WTC11 (cell line): ENCODE results near the gene ACOXL. TPM values are rescaled to one million over a fixed set of nuclear protein-coding genes. Genes with fewer than 3 reads are reported as not detected.
A peak's percentile ranks its signal among the peaks of the same experiment; 100 is the strongest.

ENCODE experiments used
- CREB1 ChIP-seq: sonication (generic); formaldehyde crosslinking; IDR thresholded peaks from 2 replicates; pipeline ENCODE4 v1.8.0; 2023; ENCODE audit warnings: mild to moderate bottlenecking, missing genetic modification reagents
- NFYB ChIP-seq: sonication (generic); formaldehyde crosslinking; conservative IDR thresholded peaks from 2 replicates; pipeline ENCODE4 v1.8.0; 2022; ENCODE audit warnings: low read depth, missing genetic modification reagents
- NR3C1 ChIP-seq: sonication (generic); formaldehyde crosslinking; conservative IDR thresholded peaks from 2 replicates; pipeline ENCODE4 v1.8.1; 2023; ENCODE audit warnings: low read depth, mild to moderate bottlenecking, missing genetic modification reagents
- ZNF121 ChIP-seq: sonication (generic); formaldehyde crosslinking; IDR thresholded peaks from 2 replicates; pipeline ENCODE4 v1.8.0; 2023; ENCODE audit warnings: missing genetic modification reagents
- ZNF138 ChIP-seq: sonication (generic); formaldehyde crosslinking; conservative IDR thresholded peaks from 2 replicates; pipeline ENCODE4 v1.8.1; 2022; ENCODE audit warnings: mild to moderate bottlenecking, moderate library complexity, missing genetic modification reagents
- ZNF317 ChIP-seq: sonication (generic); formaldehyde crosslinking; IDR thresholded peaks from 2 replicates; pipeline ENCODE4 v1.8.1; 2023; ENCODE audit warnings: low read depth, mild to moderate bottlenecking, moderate library complexity, missing genetic modification reagents, borderline replicate concordance
- ZNF423 ChIP-seq: fragments of 250-450 bp; sonication (Bioruptor Pico); IDR thresholded peaks from 2 replicates; pipeline ENCODE4 v2.1.2; 2022; ENCODE audit warnings: mild to moderate bottlenecking, moderate library complexity
- total RNA-seq: library from RNA; stranded (reverse); gene quantifications from 3 replicates; pipeline ENCODE4 v1.2.3, GENCODE V29; 2021
- TF ChIP-seq, protein P1 (sequence below): sonication (generic); formaldehyde crosslinking; IDR thresholded peaks from 2 replicates; pipeline ENCODE4 v1.8.0; 2023; ENCODE audit warnings: missing genetic modification reagents, mild to moderate bottlenecking, borderline replicate concordance
- TF ChIP-seq, protein P2 (sequence below): sonication (generic); formaldehyde crosslinking; IDR thresholded peaks from 2 replicates; pipeline ENCODE4 v1.8.0; 2022; ENCODE audit warnings: missing genetic modification reagents
- TF ChIP-seq, protein P3 (sequence below): sonication (generic); formaldehyde crosslinking; IDR thresholded peaks from 2 replicates; pipeline ENCODE4 v1.8.1; 2023; ENCODE audit warnings: mild to moderate bottlenecking, missing genetic modification reagents
- TF ChIP-seq, protein P4 (sequence below): sonication (generic); formaldehyde crosslinking; conservative IDR thresholded peaks from 2 replicates; pipeline ENCODE4 v1.8.1; 2023; ENCODE audit warnings: mild to moderate bottlenecking, low read depth, missing genetic modification reagents, moderate library complexity
- TF ChIP-seq, protein P5 (sequence below): fragments of 250-450 bp; sonication (Bioruptor Pico); IDR thresholded peaks from 2 replicates; pipeline ENCODE4 v1.9.0; 2021; ENCODE audit warnings: mild to moderate bottlenecking
- TF ChIP-seq, protein P6 (sequence below): sonication (generic); formaldehyde crosslinking; IDR thresholded peaks from 2 replicates; pipeline ENCODE4 v1.8.1; 2022; ENCODE audit warnings: mild to moderate bottlenecking, missing genetic modification reagents, moderate library complexity, borderline replicate concordance
- TF ChIP-seq, protein P7 (sequence below): sonication (generic); formaldehyde crosslinking; IDR thresholded peaks from 2 replicates; pipeline ENCODE4 v1.8.0; 2022; ENCODE audit warnings: mild to moderate bottlenecking, missing genetic modification reagents

Gene ACOXL
- total RNA-seq, 1 experiment from 2014 or later = 14.9 TPM

DNA sequence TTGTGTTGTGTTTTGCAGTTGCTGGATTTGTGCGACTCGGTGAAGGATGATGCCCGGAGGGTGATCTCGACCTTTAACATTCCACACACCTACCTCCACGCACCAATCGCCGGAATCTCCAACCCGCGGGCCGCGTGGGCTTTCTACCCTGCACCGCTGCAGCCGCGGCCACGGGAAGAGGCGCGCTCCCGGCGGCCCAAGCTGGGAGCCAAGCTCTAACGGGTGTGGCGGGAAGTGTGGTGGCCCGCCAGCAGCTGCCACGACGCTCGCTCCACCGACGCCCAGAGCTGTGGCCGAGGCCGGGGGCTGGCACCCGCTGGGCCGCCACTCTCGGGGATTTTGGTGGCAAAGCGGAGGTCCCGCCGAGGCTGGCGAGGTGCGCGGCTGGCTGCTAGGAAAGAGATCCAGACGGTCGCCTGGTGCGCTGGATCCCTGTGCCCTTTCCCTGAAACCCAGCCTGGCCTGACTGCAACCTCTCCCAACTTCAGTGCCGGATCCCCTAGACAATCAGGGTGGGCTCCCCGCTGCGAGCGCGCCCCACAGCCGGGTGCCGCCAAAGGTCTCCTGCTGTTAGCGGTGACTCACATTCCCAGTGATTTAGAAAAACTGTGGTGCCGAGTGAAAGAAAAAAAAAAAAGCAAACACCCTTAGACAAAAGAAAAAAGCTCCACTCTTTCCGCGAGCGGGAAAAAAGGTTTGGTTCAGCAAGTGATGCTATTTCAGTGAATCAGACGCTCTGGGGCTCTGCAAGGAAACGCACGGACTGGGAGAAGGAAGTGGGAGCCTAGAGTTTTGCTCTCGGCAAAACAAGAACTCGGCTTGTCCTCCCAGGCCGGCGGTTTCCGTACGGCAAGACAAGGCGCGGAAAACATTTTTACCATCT lies 385.5 kb downstream of the ACOXL start (continued):
- TF ChIP-seq, protein P1, sequence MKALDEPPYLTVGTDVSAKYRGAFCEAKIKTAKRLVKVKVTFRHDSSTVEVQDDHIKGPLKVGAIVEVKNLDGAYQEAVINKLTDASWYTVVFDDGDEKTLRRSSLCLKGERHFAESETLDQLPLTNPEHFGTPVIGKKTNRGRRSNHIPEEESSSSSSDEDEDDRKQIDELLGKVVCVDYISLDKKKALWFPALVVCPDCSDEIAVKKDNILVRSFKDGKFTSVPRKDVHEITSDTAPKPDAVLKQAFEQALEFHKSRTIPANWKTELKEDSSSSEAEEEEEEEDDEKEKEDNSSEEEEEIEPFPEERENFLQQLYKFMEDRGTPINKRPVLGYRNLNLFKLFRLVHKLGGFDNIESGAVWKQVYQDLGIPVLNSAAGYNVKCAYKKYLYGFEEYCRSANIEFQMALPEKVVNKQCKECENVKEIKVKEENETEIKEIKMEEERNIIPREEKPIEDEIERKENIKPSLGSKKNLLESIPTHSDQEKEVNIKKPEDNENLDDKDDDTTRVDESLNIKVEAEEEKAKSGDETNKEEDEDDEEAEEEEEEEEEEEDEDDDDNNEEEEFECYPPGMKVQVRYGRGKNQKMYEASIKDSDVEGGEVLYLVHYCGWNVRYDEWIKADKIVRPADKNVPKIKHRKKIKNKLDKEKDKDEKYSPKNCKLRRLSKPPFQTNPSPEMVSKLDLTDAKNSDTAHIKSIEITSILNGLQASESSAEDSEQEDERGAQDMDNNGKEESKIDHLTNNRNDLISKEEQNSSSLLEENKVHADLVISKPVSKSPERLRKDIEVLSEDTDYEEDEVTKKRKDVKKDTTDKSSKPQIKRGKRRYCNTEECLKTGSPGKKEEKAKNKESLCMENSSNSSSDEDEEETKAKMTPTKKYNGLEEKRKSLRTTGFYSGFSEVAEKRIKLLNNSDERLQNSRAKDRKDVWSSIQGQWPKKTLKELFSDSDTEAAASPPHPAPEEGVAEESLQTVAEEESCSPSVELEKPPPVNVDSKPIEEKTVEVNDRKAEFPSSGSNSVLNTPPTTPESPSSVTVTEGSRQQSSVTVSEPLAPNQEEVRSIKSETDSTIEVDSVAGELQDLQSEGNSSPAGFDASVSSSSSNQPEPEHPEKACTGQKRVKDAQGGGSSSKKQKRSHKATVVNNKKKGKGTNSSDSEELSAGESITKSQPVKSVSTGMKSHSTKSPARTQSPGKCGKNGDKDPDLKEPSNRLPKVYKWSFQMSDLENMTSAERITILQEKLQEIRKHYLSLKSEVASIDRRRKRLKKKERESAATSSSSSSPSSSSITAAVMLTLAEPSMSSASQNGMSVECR (CRISPR knock-in tag) = 0 out of 2 replicates have a peak, but pooled peaks have one; percentile 35
- TF ChIP-seq, protein P2, sequence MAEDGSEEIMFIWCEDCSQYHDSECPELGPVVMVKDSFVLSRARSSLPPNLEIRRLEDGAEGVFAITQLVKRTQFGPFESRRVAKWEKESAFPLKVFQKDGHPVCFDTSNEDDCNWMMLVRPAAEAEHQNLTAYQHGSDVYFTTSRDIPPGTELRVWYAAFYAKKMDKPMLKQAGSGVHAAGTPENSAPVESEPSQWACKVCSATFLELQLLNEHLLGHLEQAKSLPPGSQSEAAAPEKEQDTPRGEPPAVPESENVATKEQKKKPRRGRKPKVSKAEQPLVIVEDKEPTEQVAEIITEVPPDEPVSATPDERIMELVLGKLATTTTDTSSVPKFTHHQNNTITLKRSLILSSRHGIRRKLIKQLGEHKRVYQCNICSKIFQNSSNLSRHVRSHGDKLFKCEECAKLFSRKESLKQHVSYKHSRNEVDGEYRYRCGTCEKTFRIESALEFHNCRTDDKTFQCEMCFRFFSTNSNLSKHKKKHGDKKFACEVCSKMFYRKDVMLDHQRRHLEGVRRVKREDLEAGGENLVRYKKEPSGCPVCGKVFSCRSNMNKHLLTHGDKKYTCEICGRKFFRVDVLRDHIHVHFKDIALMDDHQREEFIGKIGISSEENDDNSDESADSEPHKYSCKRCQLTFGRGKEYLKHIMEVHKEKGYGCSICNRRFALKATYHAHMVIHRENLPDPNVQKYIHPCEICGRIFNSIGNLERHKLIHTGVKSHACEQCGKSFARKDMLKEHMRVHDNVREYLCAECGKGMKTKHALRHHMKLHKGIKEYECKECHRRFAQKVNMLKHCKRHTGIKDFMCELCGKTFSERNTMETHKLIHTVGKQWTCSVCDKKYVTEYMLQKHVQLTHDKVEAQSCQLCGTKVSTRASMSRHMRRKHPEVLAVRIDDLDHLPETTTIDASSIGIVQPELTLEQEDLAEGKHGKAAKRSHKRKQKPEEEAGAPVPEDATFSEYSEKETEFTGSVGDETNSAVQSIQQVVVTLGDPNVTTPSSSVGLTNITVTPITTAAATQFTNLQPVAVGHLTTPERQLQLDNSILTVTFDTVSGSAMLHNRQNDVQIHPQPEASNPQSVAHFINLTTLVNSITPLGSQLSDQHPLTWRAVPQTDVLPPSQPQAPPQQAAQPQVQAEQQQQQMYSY (CRISPR knock-in tag) = no peak
- TF ChIP-seq, protein P3, sequence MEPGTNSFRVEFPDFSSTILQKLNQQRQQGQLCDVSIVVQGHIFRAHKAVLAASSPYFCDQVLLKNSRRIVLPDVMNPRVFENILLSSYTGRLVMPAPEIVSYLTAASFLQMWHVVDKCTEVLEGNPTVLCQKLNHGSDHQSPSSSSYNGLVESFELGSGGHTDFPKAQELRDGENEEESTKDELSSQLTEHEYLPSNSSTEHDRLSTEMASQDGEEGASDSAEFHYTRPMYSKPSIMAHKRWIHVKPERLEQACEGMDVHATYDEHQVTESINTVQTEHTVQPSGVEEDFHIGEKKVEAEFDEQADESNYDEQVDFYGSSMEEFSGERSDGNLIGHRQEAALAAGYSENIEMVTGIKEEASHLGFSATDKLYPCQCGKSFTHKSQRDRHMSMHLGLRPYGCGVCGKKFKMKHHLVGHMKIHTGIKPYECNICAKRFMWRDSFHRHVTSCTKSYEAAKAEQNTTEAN (CRISPR knock-in tag) = no peak
- no peak for TF ChIP-seq NFYB (CRISPR knock-in tag)
- TF ChIP-seq, protein P4, sequence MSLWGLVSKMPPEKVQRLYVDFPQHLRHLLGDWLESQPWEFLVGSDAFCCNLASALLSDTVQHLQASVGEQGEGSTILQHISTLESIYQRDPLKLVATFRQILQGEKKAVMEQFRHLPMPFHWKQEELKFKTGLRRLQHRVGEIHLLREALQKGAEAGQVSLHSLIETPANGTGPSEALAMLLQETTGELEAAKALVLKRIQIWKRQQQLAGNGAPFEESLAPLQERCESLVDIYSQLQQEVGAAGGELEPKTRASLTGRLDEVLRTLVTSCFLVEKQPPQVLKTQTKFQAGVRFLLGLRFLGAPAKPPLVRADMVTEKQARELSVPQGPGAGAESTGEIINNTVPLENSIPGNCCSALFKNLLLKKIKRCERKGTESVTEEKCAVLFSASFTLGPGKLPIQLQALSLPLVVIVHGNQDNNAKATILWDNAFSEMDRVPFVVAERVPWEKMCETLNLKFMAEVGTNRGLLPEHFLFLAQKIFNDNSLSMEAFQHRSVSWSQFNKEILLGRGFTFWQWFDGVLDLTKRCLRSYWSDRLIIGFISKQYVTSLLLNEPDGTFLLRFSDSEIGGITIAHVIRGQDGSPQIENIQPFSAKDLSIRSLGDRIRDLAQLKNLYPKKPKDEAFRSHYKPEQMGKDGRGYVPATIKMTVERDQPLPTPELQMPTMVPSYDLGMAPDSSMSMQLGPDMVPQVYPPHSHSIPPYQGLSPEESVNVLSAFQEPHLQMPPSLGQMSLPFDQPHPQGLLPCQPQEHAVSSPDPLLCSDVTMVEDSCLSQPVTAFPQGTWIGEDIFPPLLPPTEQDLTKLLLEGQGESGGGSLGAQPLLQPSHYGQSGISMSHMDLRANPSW (CRISPR knock-in tag) = no peak
- 0 out of 2 replicates have a peak, but pooled peaks have one; percentile 17 for TF ChIP-seq CREB1
- TF ChIP-seq ZNF138 (CRISPR knock-in tag) = no peak
- TF ChIP-seq, protein P5, sequence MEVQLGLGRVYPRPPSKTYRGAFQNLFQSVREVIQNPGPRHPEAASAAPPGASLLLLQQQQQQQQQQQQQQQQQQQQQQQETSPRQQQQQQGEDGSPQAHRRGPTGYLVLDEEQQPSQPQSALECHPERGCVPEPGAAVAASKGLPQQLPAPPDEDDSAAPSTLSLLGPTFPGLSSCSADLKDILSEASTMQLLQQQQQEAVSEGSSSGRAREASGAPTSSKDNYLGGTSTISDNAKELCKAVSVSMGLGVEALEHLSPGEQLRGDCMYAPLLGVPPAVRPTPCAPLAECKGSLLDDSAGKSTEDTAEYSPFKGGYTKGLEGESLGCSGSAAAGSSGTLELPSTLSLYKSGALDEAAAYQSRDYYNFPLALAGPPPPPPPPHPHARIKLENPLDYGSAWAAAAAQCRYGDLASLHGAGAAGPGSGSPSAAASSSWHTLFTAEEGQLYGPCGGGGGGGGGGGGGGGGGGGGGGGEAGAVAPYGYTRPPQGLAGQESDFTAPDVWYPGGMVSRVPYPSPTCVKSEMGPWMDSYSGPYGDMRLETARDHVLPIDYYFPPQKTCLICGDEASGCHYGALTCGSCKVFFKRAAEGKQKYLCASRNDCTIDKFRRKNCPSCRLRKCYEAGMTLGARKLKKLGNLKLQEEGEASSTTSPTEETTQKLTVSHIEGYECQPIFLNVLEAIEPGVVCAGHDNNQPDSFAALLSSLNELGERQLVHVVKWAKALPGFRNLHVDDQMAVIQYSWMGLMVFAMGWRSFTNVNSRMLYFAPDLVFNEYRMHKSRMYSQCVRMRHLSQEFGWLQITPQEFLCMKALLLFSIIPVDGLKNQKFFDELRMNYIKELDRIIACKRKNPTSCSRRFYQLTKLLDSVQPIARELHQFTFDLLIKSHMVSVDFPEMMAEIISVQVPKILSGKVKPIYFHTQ (CRISPR knock-in tag) = no peak
- TF ChIP-seq ZNF121 (CRISPR knock-in tag) = no peak
- TF ChIP-seq, protein P6, sequence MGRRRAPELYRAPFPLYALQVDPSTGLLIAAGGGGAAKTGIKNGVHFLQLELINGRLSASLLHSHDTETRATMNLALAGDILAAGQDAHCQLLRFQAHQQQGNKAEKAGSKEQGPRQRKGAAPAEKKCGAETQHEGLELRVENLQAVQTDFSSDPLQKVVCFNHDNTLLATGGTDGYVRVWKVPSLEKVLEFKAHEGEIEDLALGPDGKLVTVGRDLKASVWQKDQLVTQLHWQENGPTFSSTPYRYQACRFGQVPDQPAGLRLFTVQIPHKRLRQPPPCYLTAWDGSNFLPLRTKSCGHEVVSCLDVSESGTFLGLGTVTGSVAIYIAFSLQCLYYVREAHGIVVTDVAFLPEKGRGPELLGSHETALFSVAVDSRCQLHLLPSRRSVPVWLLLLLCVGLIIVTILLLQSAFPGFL (CRISPR knock-in tag) = no peak
- TF ChIP-seq, protein P7, sequence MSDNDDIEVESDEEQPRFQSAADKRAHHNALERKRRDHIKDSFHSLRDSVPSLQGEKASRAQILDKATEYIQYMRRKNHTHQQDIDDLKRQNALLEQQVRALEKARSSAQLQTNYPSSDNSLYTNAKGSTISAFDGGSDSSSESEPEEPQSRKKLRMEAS = peak; percentile 77; the same call in 1 of the 2 replicates
- peak; percentile 95 for TF ChIP-seq ZNF423 (CRISPR knock-in tag)
- TF ChIP-seq ZNF317 (CRISPR knock-in tag) = no peak
- TF ChIP-seq NR3C1 (CRISPR knock-in tag) = no peak
- TF ChIP-seq, all 79 proteins: peak for 9
